CD8-positive, alpha-beta memory T cell (primary cell): ENCODE results near the gene HMGN4. TPM values are rescaled to one million over a fixed set of nuclear protein-coding genes. Genes with fewer than 3 reads are reported as not detected.

ENCODE experiments used
- CTCF ChIA-PET: fragments of 350-600 bp; sonication (Branson Sonifier 250); formaldehyde crosslinking; loops from one replicate; lab custom pipeline; 2021; ENCODE audit warnings: antibody characterized with exemption; lab: Charles Lee
- POLR2A ChIA-PET: fragments of 350-600 bp; sonication (Branson Sonifier 250); formaldehyde crosslinking; loops from one replicate; lab custom pipeline; 2021; ENCODE audit warnings: antibody characterized with exemption; lab: Charles Lee
- DNase-seq, 5 donors: peaks; one replicate each; pipeline versions ENCODE4 v3.0.0 to v3.0.0-alpha.2; 2020 to 2022; ENCODE audit warnings: mixed read lengths in 1 of 5
- H3K27ac ChIP-seq: one replicate; pipeline ENCODE4 v1.7.0; 2013; ENCODE audit warnings: low read depth, mild to moderate bottlenecking, low read length, moderate library complexity
- H3K27me3 ChIP-seq: 2 replicates; pipeline ENCODE4 v1.7.0; 2013; ENCODE audit warnings: low read length, mild to moderate bottlenecking; ENCODE audit not compliant: insufficient read depth, poor library complexity, severe bottlenecking
- H3K36me3 ChIP-seq: 2 replicates; pipeline ENCODE4 v1.7.0; 2013; ENCODE audit warnings: mild to moderate bottlenecking, low read length, moderate library complexity; ENCODE audit not compliant: insufficient read depth
- H3K4me1 ChIP-seq: 2 replicates; pipeline ENCODE4 v1.7.0; 2013; ENCODE audit warnings: mild to moderate bottlenecking, low read length, moderate library complexity; ENCODE audit not compliant: insufficient read depth
- H3K4me3 ChIP-seq: 2 replicates; pipeline ENCODE4 v1.7.0; 2013; ENCODE audit warnings: mild to moderate bottlenecking, low read length
- H3K9me3 ChIP-seq: 2 replicates; pipeline ENCODE4 v1.7.0; 2013; ENCODE audit warnings: mild to moderate bottlenecking, low read length
- H3K27ac Mint-ChIP-seq, 8 donors: one replicate each; pipeline ENCODE4 v1.8.0; 2020 to 2021; ENCODE audit warnings: mixed read lengths in 8 of 8, mild to moderate bottlenecking in 6 of 8, inconsistent platforms in 3 of 8, moderate library complexity in 3 of 8
- H3K27me3 Mint-ChIP-seq, 2 donors: one replicate each; pipeline ENCODE4 v1.8.0; 2020 to 2021; ENCODE audit warnings: mixed read lengths in 2 of 2, mild to moderate bottlenecking in 1 of 2, moderate library complexity in 1 of 2
- H3K36me3 Mint-ChIP-seq, 3 donors: one replicate each; pipeline ENCODE4 v1.8.0; 2020 to 2021; ENCODE audit warnings: mixed read lengths in 3 of 3, inconsistent platforms in 1 of 3, mild to moderate bottlenecking in 1 of 3
- H3K4me1 Mint-ChIP-seq, 3 donors: one replicate each; pipeline ENCODE4 v1.8.0; 2020 to 2021; ENCODE audit warnings: mixed read lengths in 3 of 3, inconsistent platforms in 1 of 3, mild to moderate bottlenecking in 1 of 3
- H3K4me3 Mint-ChIP-seq, 7 donors: one replicate each; pipeline ENCODE4 v1.8.0; 2020 to 2021; ENCODE audit warnings: mixed read lengths in 7 of 7, mild to moderate bottlenecking in 6 of 7, moderate library complexity in 4 of 7, inconsistent platforms in 2 of 7
- H3K9me3 Mint-ChIP-seq, 5 donors: one replicate each; pipeline ENCODE4 v1.8.0; 2020 to 2022; ENCODE audit warnings: mixed read lengths in 5 of 5, mild to moderate bottlenecking in 3 of 5, moderate library complexity in 2 of 5, inconsistent platforms in 1 of 5
- polyA plus RNA-seq: library from polyadenylated mRNA; unstranded; fragments of 300-500 nt; fragmentation: Illumina TruSeq; gene quantifications from one replicate; pipeline ENCODE4 v1.2.3, GENCODE V29; 2021
- total RNA-seq, 2 experiments: library from RNA; stranded (reverse); gene quantifications; one replicate each; pipeline ENCODE4 v1.2.3, GENCODE V29; 2021

Gene HMGN4
- total and polyA plus RNA-seq, 3 experiments from 2014 or later, result 90.0 to 166 (median 91.4) TPM

GRCh38 chr6:26595669-26596269, 57.6 kb downstream of the HMGN4 start:
- H3K4me1 ChIP-seq, result peaks cover 21% of the 10 kb centered on the region

More at GRCh38 chr6:26595669-26596269, 57.6 kb downstream of the HMGN4 start:
- Histone ChIP-seq H3K27ac (peak overlapping the region; percentile 90), H3K4me3 (peak overlapping the region; percentile 72), H3K9me3 (no peaks in the 10 kb centered on the region), H3K36me3 (peaks cover 22% of the 10 kb centered on the region), H3K27me3 (peaks cover 5% of the 10 kb centered on the region)
- Mint-ChIP-seq H3K4me3 (no peak overlapping the region), H3K9me3 (no peaks in the 10 kb centered on the region), H3K4me1 (peaks cover 8 to 13% (median 9%) of the 10 kb centered on the region in 3 donors), H3K27me3 (peaks cover 0 to 40% of the 10 kb centered on the region in 2 donors), H3K36me3 (peaks cover 0 to 27% (median 7%) of the 10 kb centered on the region in 3 donors), H3K27ac (no peak overlapping the region)
- peak; percentile 74 to 87 (median 81) for DNase-seq
- POLR2A ChIA-PET, result interaction anchor here (0.6 to 1.2 kb wide), 6 partner anchors 27 to 531 kb away, joined by 3 to 4 read pairs (median 3); a partner anchor contains a TSS
- CTCF ChIA-PET, result interaction anchor here (0.6 to 8.3 kb wide), 37 partner anchors 8 to 524 kb away, joined by 3 to 97 read pairs (median 4); partner anchors contain the start of genes BTN3A3, HMGN4 and ZNF322

Other genes starting within 250 kb of the HMGN4 start
- gene BTN3A2, start 173.2 kb upstream of the HMGN4 start, total RNA-seq, result 10 to 100 TPM; 36.4 to 38.7 TPM
- gene BTN3A2, start 173.2 kb upstream of the HMGN4 start, polyA plus RNA-seq, result 174 TPM
- gene BTN2A2, start 155.3 kb upstream of the HMGN4 start, total RNA-seq, result 10 to 100 TPM; 18.0 to 19.0 TPM
- gene BTN2A2, start 155.3 kb upstream of the HMGN4 start, polyA plus RNA-seq, result 6.8 TPM
- 10 to 100 TPM; 30.8 to 31.5 TPM for gene BTN3A1, start 136.1 kb upstream of the HMGN4 start, total RNA-seq
- gene BTN3A1, start 136.1 kb upstream of the HMGN4 start, polyA plus RNA-seq, result 85.0 TPM
- gene BTN3A3, start 97.9 kb upstream of the HMGN4 start, total RNA-seq, result 10 to 100 TPM; 32.8 to 37.1 TPM
- gene BTN3A3, start 97.9 kb upstream of the HMGN4 start, polyA plus RNA-seq, result 75.5 TPM
- gene BTN2A1, start 80.4 kb upstream of the HMGN4 start, total RNA-seq, result 10 to 100 TPM; 24.0 to 26.4 TPM
- gene BTN2A1, start 80.4 kb upstream of the HMGN4 start, polyA plus RNA-seq, result 14.4 TPM
- under 1 TPM in 1 of 2 experiments, not detected in 1; 0.09 TPM for gene BTN1A1, start 38.1 kb upstream of the HMGN4 start, total RNA-seq
- not detected for gene BTN1A1, start 38.1 kb upstream of the HMGN4 start, polyA plus RNA-seq
- gene ABT1, start 58.6 kb downstream of the HMGN4 start, total RNA-seq, result 10 to 100 TPM; 34.5 to 36.1 TPM
- gene ABT1, start 58.6 kb downstream of the HMGN4 start, polyA plus RNA-seq, result 39.7 TPM
- 10 to 100 TPM; 13.7 to 15.2 TPM for gene ZNF322, start 121.4 kb downstream of the HMGN4 start, total RNA-seq
- 9.9 TPM for gene ZNF322, start 121.4 kb downstream of the HMGN4 start, polyA plus RNA-seq